ENCODE results near the gene SPG11.

SPG11 gene

GRCh38 chr15:44676676-44677075, 13.2 kb upstream of the SPG11 start:
- no peak overlapping the region for H3K4me3 ChIP-seq (ENCODE audit: low read depth in 1 of 2, low read length in 2 of 2)
- no peak overlapping the region for H3K9ac ChIP-seq (ENCODE audit: low read depth in 1 of 2, low read length in 2 of 2)
- peaks cover 0 to 6% of the 10 kb centered on the region in 2 donors for H3K4me1 ChIP-seq (ENCODE audit: control insufficient read depth in 1 of 2, insufficient read depth in 2 of 2, low read length in 2 of 2)
- no peaks in the 10 kb centered on the region for H3K9me3 ChIP-seq (ENCODE audit: control insufficient read depth in 1 of 2, low read length in 2 of 2)
- H3K27me3 ChIP-seq (ENCODE audit: control insufficient read depth in 1 of 2, insufficient read depth in 2 of 2, low read length in 2 of 2), result no peaks in the 10 kb centered on the region
- no peaks in the 10 kb centered on the region for H3K36me3 ChIP-seq (ENCODE audit: control insufficient read depth in 1 of 2, insufficient read depth in 2 of 2, low read length in 2 of 2)
- no peak overlapping the region for H3K27ac ChIP-seq (ENCODE audit: low read depth, low read length)

DNA sequence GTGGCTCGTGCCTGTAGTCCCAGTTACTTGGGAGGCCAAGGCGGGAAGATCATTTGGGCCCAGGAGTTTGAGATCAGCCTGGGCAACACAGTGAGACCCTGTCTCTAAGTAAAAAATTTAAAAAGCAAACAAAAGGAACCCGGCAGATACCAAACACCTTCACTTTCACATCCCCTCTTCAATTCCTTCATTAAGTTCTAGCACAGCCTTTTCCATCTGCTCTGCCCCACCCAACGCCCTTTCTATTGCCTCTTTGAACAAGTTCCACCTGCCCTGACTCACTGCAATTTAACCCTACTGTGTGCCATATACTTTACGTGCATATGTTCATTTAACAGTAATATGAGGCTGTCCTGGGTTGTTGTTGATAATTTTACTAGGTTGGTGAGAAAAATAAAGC, 12.4 kb upstream of the SPG11 start:
- Histone ChIP-seq H3K4me3 (ENCODE audit: low read depth in 1 of 2, low read length in 2 of 2) (no peak overlapping the region), H3K9me3 (ENCODE audit: control insufficient read depth in 1 of 2, low read length in 2 of 2) (no peaks in the 10 kb centered on the region), H3K27me3 (ENCODE audit: control insufficient read depth in 1 of 2, insufficient read depth in 2 of 2, low read length in 2 of 2) (no peaks in the 10 kb centered on the region), H3K4me1 (ENCODE audit: control insufficient read depth in 1 of 2, insufficient read depth in 2 of 2, low read length in 2 of 2) (peaks cover 0 to 6% of the 10 kb centered on the region in 2 donors), H3K36me3 (ENCODE audit: control insufficient read depth in 1 of 2, insufficient read depth in 2 of 2, low read length in 2 of 2) (no peaks in the 10 kb centered on the region), H3K9ac (ENCODE audit: low read depth in 1 of 2, low read length in 2 of 2) (no peak overlapping the region), H3K27ac (ENCODE audit: low read depth, low read length) (no peak overlapping the region)

GRCh38 chr15:44673639-44674038, 10.2 kb upstream of the SPG11 start:
- no peak overlapping the region for H3K27ac ChIP-seq (ENCODE audit: low read depth, low read length)
- no peaks in the 10 kb centered on the region for H3K27me3 ChIP-seq (ENCODE audit: control insufficient read depth in 1 of 2, insufficient read depth in 2 of 2, low read length in 2 of 2)
- no peak overlapping the region for H3K4me3 ChIP-seq (ENCODE audit: low read depth in 1 of 2, low read length in 2 of 2)
- no peak overlapping the region for H3K9ac ChIP-seq (ENCODE audit: low read depth in 1 of 2, low read length in 2 of 2)
- H3K4me1 ChIP-seq (ENCODE audit: control insufficient read depth in 1 of 2, insufficient read depth in 2 of 2, low read length in 2 of 2), result peaks cover 0 to 6% of the 10 kb centered on the region in 2 donors
- H3K36me3 ChIP-seq (ENCODE audit: control insufficient read depth in 1 of 2, insufficient read depth in 2 of 2, low read length in 2 of 2), result no peaks in the 10 kb centered on the region
- no peaks in the 10 kb centered on the region for H3K9me3 ChIP-seq (ENCODE audit: control insufficient read depth in 1 of 2, low read length in 2 of 2)

GRCh38 chr15:44670087-44670950, 6.9 kb upstream of the SPG11 start:
- Histone ChIP-seq H3K36me3 (ENCODE audit: control insufficient read depth in 1 of 2, insufficient read depth in 2 of 2, low read length in 2 of 2) (no peaks in the 10 kb centered on the region), H3K4me1 (ENCODE audit: control insufficient read depth in 1 of 2, insufficient read depth in 2 of 2, low read length in 2 of 2) (peaks cover 0 to 11% of the 10 kb centered on the region in 2 donors), H3K9ac (ENCODE audit: low read depth in 1 of 2, low read length in 2 of 2) (no peak overlapping the region), H3K27ac (ENCODE audit: low read depth, low read length) (no peak overlapping the region), H3K27me3 (ENCODE audit: control insufficient read depth in 1 of 2, insufficient read depth in 2 of 2, low read length in 2 of 2) (no peaks in the 10 kb centered on the region), H3K9me3 (ENCODE audit: control insufficient read depth in 1 of 2, low read length in 2 of 2) (no peaks in the 10 kb centered on the region), H3K4me3 (ENCODE audit: low read depth in 1 of 2, low read length in 2 of 2) (no peak overlapping the region)

DNA sequence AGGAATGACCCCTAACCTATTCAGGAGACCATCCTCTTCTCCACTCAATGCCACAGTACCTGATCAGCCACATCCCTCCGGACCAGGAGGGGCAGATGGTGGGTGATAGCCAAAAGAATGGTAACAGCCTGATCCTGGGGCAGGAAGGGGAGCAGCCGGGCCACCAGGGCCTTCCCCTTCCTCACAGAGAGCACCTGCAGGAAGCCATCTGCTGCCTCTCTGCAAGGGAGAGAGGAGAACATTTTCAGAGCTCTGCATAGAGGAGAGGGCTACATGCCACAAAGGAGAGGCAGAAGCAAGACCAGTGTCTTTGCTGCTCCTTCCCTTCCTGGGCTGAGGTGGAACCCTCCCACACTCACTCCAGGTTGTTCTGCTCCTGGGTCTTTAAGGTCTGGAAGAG, 5.5 kb upstream of the SPG11 start:
- no peaks in the 10 kb centered on the region for H3K27me3 ChIP-seq (ENCODE audit: control insufficient read depth in 1 of 2, insufficient read depth in 2 of 2, low read length in 2 of 2)
- H3K4me3 ChIP-seq (ENCODE audit: low read depth in 1 of 2, low read length in 2 of 2), result no peak overlapping the region
- peaks cover 1 to 9% of the 10 kb centered on the region in 2 donors for H3K4me1 ChIP-seq (ENCODE audit: control insufficient read depth in 1 of 2, insufficient read depth in 2 of 2, low read length in 2 of 2)
- H3K27ac ChIP-seq (ENCODE audit: low read depth, low read length), result no peak overlapping the region
- H3K36me3 ChIP-seq (ENCODE audit: control insufficient read depth in 1 of 2, insufficient read depth in 2 of 2, low read length in 2 of 2), result no peaks in the 10 kb centered on the region
- no peaks in the 10 kb centered on the region for H3K9me3 ChIP-seq (ENCODE audit: control insufficient read depth in 1 of 2, low read length in 2 of 2)
- no peak overlapping the region for H3K9ac ChIP-seq (ENCODE audit: low read depth in 1 of 2, low read length in 2 of 2)

- H3K27ac ChIP-seq (ENCODE audit: low read depth, low read length), result no peak overlapping the region
Measured at GRCh38 chr15:44667039-44667360, 3.5 kb upstream of the SPG11 start.

GRCh38 chr15:44666210-44667038, 3.0 kb upstream of the SPG11 start:
- H3K36me3 ChIP-seq (ENCODE audit: control insufficient read depth in 1 of 2, insufficient read depth in 2 of 2, low read length in 2 of 2), result no peaks in the 10 kb centered on the region
- H3K27me3 ChIP-seq (ENCODE audit: control insufficient read depth in 1 of 2, insufficient read depth in 2 of 2, low read length in 2 of 2), result no peaks in the 10 kb centered on the region
- no peak overlapping the region for H3K9ac ChIP-seq (ENCODE audit: low read depth in 1 of 2, low read length in 2 of 2)
- H3K27ac ChIP-seq (ENCODE audit: low read depth, low read length), result no peak overlapping the region
- H3K9me3 ChIP-seq (ENCODE audit: control insufficient read depth in 1 of 2, low read length in 2 of 2), result no peaks in the 10 kb centered on the region
- H3K4me3 ChIP-seq (ENCODE audit: low read depth in 1 of 2, low read length in 2 of 2), result no peak overlapping the region
- peaks cover 12 to 17% of the 10 kb centered on the region in 2 donors for H3K4me1 ChIP-seq (ENCODE audit: control insufficient read depth in 1 of 2, insufficient read depth in 2 of 2, low read length in 2 of 2)

More at GRCh38 chr15:44667039-44667360, 3.5 kb upstream of the SPG11 start:
- H3K9ac ChIP-seq (ENCODE audit: low read depth in 1 of 2, low read length in 2 of 2), result no peak overlapping the region
- no peaks in the 10 kb centered on the region for H3K9me3 ChIP-seq (ENCODE audit: control insufficient read depth in 1 of 2, low read length in 2 of 2)
- no peak overlapping the region for H3K4me3 ChIP-seq (ENCODE audit: low read depth in 1 of 2, low read length in 2 of 2)
- no peaks in the 10 kb centered on the region for H3K27me3 ChIP-seq (ENCODE audit: control insufficient read depth in 1 of 2, insufficient read depth in 2 of 2, low read length in 2 of 2)
- H3K4me1 ChIP-seq (ENCODE audit: control insufficient read depth in 1 of 2, insufficient read depth in 2 of 2, low read length in 2 of 2), result peaks cover 7 to 12% of the 10 kb centered on the region in 2 donors
- no peaks in the 10 kb centered on the region for H3K36me3 ChIP-seq (ENCODE audit: control insufficient read depth in 1 of 2, insufficient read depth in 2 of 2, low read length in 2 of 2)

DNA sequence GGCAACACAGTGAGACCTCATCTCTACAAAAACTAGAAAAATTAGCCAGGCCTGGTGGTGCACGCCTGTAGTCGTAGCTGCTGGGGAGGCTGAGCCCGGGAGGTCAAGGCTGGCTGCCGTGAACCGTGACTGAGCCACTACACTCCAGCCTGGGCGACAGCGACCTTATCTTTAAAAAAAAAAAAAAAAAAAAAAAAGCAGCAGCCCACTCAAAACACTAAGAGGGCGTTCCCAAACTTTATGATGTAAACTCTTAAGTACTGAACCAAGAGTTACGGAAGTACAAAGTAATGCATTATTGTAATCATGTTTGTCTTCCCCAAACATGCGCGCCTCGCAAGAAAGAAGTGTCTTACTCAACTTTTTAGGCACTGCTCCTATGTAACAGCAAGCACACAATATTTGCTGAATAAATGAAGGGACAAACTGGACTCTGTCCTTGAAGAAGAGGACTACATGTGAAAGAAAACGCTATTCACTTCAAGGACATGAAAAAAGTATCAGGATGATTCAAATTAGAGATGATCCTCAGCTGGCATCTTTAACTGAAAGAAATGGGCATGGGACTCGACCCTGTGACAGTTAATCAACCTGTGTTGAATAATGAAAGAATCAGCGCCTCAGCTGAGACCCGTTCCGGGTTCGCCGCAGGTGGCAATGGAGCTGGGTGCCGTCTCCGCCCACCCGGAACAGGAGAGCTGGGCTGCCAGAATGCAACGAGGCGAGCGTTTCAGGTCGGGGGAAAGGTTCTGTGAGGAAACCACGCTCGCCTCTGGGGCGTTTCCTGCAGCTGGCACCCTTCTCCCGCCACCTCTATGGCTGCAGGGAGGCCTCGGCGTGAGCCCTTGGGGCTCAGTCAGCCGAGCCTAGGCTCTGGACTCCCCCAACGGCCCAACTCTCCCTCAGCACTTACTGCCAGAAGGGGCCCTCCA, 718 bp downstream of the SPG11 start:
- Histone ChIP-seq H3K27me3 (ENCODE audit: control insufficient read depth in 1 of 2, insufficient read depth in 2 of 2, low read length in 2 of 2) (no peaks in the 10 kb centered on the region), H3K4me3 (ENCODE audit: low read depth in 1 of 2, low read length in 2 of 2) (peak overlapping the region; percentile 89), H3K9me3 (ENCODE audit: control insufficient read depth in 1 of 2, low read length in 2 of 2) (no peaks in the 10 kb centered on the region), H3K36me3 (ENCODE audit: control insufficient read depth in 1 of 2, insufficient read depth in 2 of 2, low read length in 2 of 2) (peaks cover 0 to 13% of the 10 kb centered on the region in 2 donors), H3K4me1 (ENCODE audit: control insufficient read depth in 1 of 2, insufficient read depth in 2 of 2, low read length in 2 of 2) (peaks cover 12 to 17% of the 10 kb centered on the region in 2 donors), H3K9ac (ENCODE audit: low read depth in 1 of 2, low read length in 2 of 2) (peak overlapping the region; percentile 96 to 99), H3K27ac (ENCODE audit: low read depth, low read length) (peak overlapping the region; percentile 97)

DNA sequence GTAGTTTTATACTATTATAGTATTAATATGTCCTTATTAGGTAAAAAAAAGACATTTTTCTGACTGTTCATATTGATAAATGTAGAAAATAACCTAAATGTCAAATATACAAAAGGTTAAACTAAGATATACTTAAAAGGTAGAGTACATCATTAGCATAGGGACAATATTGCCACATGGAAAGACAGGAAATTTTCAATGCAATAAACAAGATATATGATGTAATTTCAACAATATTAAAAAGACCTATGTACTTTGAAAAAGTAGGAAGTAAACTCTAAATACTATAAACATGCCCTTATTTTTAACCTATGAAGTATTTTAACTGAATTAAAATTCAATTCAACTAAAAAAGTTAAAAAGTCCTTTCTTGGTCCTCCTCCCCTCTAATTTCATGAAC, 1.9 kb downstream of the SPG11 start:
- Histone ChIP-seq H3K27ac (ENCODE audit: low read depth, low read length) (no peak overlapping the region), H3K9me3 (ENCODE audit: control insufficient read depth in 1 of 2, low read length in 2 of 2) (no peaks in the 10 kb centered on the region), H3K27me3 (ENCODE audit: control insufficient read depth in 1 of 2, insufficient read depth in 2 of 2, low read length in 2 of 2) (no peaks in the 10 kb centered on the region), H3K9ac (ENCODE audit: low read depth in 1 of 2, low read length in 2 of 2) (no peak overlapping the region), H3K4me1 (ENCODE audit: control insufficient read depth in 1 of 2, insufficient read depth in 2 of 2, low read length in 2 of 2) (peaks cover 12% of the 10 kb centered on the region in 2 donors), H3K36me3 (ENCODE audit: control insufficient read depth in 1 of 2, insufficient read depth in 2 of 2, low read length in 2 of 2) (peaks cover 6 to 21% of the 10 kb centered on the region in 2 donors), H3K4me3 (ENCODE audit: low read depth in 1 of 2, low read length in 2 of 2) (no peak overlapping the region)
